A673 (cell line): Measurements from ENCODE around the gene ERVK3-1.

Source experiments
- CTCF ChIP-seq: fragments of 300-800, 200-600 bp; sonication (generic); conservative IDR thresholded peaks from 2 replicates; pipeline ENCODE4 v1.5.1; 2017; ENCODE audit warnings: low read depth, mild to moderate bottlenecking, antibody characterized with exemption, low read length, moderate library complexity, mixed read lengths
- EZH2 ChIP-seq: fragments of 200-600 bp; sonication (generic); IDR thresholded peaks from 2 replicates; pipeline ENCODE4 v1.6.1; 2017; ENCODE audit warnings: borderline replicate concordance, low read depth, mild to moderate bottlenecking, mixed read lengths, antibody characterized with exemption, low read length; ENCODE audit not compliant: poor library complexity, severe bottlenecking

DNA sequence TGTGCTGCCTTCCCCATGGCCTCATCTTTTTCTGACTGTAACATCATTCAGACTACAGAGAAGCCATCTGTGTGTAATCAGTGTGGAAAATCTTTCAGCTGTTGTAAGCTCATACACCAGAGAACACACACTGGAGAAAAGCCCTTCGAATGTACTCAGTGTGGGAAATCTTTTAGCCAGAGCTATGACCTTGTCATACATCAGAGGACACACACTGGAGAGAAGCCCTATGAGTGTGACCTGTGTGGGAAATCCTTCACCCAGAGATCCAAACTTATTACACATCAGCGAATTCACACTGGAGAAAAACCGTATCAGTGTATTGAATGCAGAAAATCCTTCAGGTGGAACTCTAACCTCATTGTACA, 43.6 kb upstream of the ERVK3-1 start:
- TF ChIP-seq CTCF (no peak), EZH2 (no peak)
